ENCODE results near the gene TRIP13. TPM values are rescaled to one million over a fixed set of nuclear protein-coding genes. Genes with fewer than 3 reads are reported as not detected.

TRIP13 gene
- total RNA-seq, 4 donors from 2014 or later = 0.13 to 3.6 (median 0.73) TPM

- WGBS, 2 donors (ENCODE audit: low coverage in 1 of 2) = 60 to 62% methylated on average over 1 to 3 of the region's 7 CpGs
- H3K36me3 ChIP-seq = no peaks in the 10 kb centered on the region
- H3K4me1 ChIP-seq = peaks cover 0 to 48% (median 22%) of the 10 kb centered on the region in 3 donors
- no peak overlapping the region for H3K27ac ChIP-seq
- no peaks in the 10 kb centered on the region for H3K9me3 ChIP-seq
- no peaks in the 10 kb centered on the region for H3K27me3 ChIP-seq
- TF ChIP-seq EP300 (IDR thresholded peaks at IDR 0.05) (no peak), CTCF (IDR thresholded peaks at IDR 0.05) (no peak), POLR2AphosphoS5 (IDR thresholded peaks at IDR 0.05) (no peak), POLR2A (IDR thresholded peaks at IDR 0.05) (no peak)
- H3K4me3 ChIP-seq = no peak overlapping the region
- ATAC-seq = no peak
These were observed 67.9 kb downstream of the TRIP13 start for GRCh38 chr5:960551-960950.

DNA sequence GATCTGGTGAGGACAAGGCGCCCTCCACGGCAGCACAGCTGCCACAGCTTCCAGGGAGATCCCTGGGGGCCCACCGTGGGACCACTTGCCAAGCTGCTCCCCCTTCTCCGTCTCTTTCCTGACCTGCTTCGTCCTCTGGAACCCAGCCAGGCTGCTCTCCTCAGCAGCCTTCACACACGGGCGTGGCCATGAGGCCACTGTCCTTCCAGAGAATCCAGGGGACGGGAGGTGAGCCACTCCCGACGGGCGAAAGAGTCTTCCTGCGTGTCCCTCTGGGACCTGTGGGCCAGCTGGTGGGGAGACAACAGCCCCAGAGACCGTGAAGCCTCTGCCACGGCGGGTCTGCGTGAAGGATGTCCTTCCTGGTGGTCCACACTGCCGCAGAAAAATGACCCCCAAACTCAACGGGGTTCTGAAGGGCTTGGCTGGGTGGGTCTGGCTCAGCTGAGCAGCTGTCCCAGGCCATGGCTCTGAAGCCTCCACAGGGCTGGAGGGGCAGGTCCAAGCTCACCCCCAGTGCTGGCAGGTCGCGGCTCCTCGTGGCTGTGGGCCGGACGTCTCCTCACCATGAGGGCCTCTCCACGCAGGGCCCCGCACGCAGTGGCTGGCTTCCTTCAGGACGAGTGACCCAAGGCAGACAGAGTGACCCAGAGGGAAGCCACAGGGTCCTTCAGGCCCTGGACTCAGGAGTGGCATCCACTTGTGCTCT is 68.5 kb downstream of the TRIP13 start:
- Histone ChIP-seq H3K4me1 (peaks cover 0 to 42% (median 17%) of the 10 kb centered on the region in 3 donors), H3K27me3 (peaks cover 3% of the 10 kb centered on the region), H3K9me3 (no peaks in the 10 kb centered on the region), H3K4me3 (no peak overlapping the region), H3K36me3 (no peaks in the 10 kb centered on the region), H3K27ac (no peak overlapping the region)
- TF ChIP-seq POLR2AphosphoS5 (IDR thresholded peaks at IDR 0.05) (no peak), EP300 (IDR thresholded peaks at IDR 0.05) (no peak), CTCF (IDR thresholded peaks at IDR 0.05) (no peak)
- WGBS, 2 donors (ENCODE audit: low coverage in 1 of 2) = no CpG with 5 or more reads among the region's 27 CpGs
- no peak for ATAC-seq

DNA sequence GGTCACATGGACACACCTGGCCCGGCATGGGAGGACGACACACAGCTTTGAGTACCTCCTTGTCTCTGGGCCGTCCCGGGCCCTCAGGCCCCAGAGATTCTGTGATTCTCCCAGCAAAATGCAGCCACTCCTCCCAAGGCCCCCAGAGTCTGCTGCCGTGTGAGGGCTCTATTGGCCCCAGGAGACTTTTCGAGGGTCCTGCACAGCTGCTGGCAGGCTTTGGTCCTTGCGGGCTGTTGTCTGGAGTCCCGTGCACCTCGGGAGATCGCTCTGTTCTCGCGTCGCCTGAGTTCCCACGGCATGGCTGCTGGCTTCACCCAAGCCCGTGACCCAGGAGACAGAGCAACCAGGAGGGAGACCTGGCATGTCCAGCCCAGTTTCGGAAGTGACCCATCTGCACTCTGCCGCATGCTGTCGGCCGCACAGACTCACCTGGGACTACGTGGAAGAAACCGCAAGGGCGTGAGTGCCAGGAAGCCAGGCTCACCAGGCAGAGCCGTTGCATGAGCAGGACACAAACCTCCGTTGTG is 69.1 kb downstream of the TRIP13 start:
- TF ChIP-seq EP300 (IDR thresholded peaks at IDR 0.05) = no peak
- TF ChIP-seq POLR2A (IDR thresholded peaks at IDR 0.05) = no peak
- no peak for TF ChIP-seq CTCF (IDR thresholded peaks at IDR 0.05)
- TF ChIP-seq POLR2AphosphoS5 (IDR thresholded peaks at IDR 0.05) = no peak
- H3K27me3 ChIP-seq = peaks cover 7% of the 10 kb centered on the region
- peaks cover 0 to 36% (median 10%) of the 10 kb centered on the region in 3 donors for H3K4me1 ChIP-seq
- no peaks in the 10 kb centered on the region for H3K36me3 ChIP-seq
- no peak overlapping the region for H3K27ac ChIP-seq
- H3K4me3 ChIP-seq = no peak overlapping the region
- no peaks in the 10 kb centered on the region for H3K9me3 ChIP-seq
- WGBS, 2 donors (ENCODE audit: low coverage in 1 of 2) = 95% methylated on average over 7 of the region's 24 CpGs; no CpG with 5 or more reads in 1 of the 2 donors
- no peak for ATAC-seq

DNA sequence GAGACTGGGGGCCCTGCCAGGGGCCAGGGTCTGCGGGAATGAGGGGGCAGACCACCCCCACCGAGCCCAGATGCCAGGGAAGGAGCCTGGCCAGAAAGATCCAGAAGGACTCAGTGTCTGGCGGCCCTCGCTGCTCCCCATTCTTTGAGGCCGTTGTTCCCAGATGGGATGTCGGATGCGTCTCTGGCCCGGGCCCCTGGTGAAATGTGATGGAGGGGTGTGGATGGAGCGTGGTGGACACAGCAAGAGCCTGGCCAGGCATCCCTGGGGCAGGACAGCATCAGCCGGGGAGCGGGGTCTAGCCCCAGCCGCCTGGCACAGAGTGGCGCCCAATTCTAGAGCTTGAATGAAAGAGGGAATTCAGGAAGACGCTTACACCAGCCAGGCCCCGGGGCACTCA is 69.7 kb downstream of the TRIP13 start:
- Histone ChIP-seq H3K4me3 (no peak overlapping the region), H3K9me3 (no peaks in the 10 kb centered on the region), H3K4me1 (peaks cover 0 to 30% (median 4%) of the 10 kb centered on the region in 3 donors), H3K36me3 (no peaks in the 10 kb centered on the region), H3K27me3 (peaks cover 11% of the 10 kb centered on the region), H3K27ac (no peak overlapping the region)
- 87 to 97% methylated on average over 6 of the region's 15 CpGs for WGBS, 2 donors (ENCODE audit: low coverage in 1 of 2)
- no peak for ATAC-seq
- TF ChIP-seq CTCF (IDR thresholded peaks at IDR 0.05) = no peak
- no peak for TF ChIP-seq POLR2AphosphoS5 (IDR thresholded peaks at IDR 0.05)
- TF ChIP-seq POLR2A (IDR thresholded peaks at IDR 0.05) = no peak
- no peak for TF ChIP-seq EP300 (IDR thresholded peaks at IDR 0.05)

GRCh38 chr5:962801-963200 is 70.1 kb downstream of the TRIP13 start:
- H3K36me3 ChIP-seq = no peaks in the 10 kb centered on the region
- peaks cover 0 to 26% (median under 1%) of the 10 kb centered on the region in 3 donors for H3K4me1 ChIP-seq
- H3K27me3 ChIP-seq = peaks cover 11% of the 10 kb centered on the region
- WGBS, 2 donors (ENCODE audit: low coverage in 1 of 2) = 80% methylated on average over 1 of the region's 12 CpGs; no CpG with 5 or more reads in 1 of the 2 donors
- H3K4me3 ChIP-seq = no peak overlapping the region
- no peak for TF ChIP-seq EP300 (IDR thresholded peaks at IDR 0.05)
- no peak for TF ChIP-seq CTCF (IDR thresholded peaks at IDR 0.05)
- TF ChIP-seq POLR2A (IDR thresholded peaks at IDR 0.05) = no peak
- no peak for TF ChIP-seq POLR2AphosphoS5 (IDR thresholded peaks at IDR 0.05)
- H3K27ac ChIP-seq = no peak overlapping the region
- H3K9me3 ChIP-seq = no peaks in the 10 kb centered on the region
- no peak for ATAC-seq
